Measurements from ENCODE around the gene UBE2E1.

- TF ChIP-seq POLR2A (IDR thresholded peaks at IDR 0.05): no peak
- no peak for TF ChIP-seq CTCF (IDR thresholded peaks at IDR 0.05 in 8 of 11, conservative IDR thresholded peaks at IDR 0.05 in 3 of 11)
These were observed 1.0 kb downstream of the UBE2E1 start for GRCh38 chr3:23806534-23807423.
